ENCODE results near the gene USP15. TPM values are rescaled to one million over a fixed set of nuclear protein-coding genes. Genes with fewer than 3 reads are reported as not detected.

The USP15 gene
- total and polyA plus RNA-seq, 2 donors (not counting 1 experiment from before 2014, with no cell fraction given) = 116 to 182 TPM

DNA sequence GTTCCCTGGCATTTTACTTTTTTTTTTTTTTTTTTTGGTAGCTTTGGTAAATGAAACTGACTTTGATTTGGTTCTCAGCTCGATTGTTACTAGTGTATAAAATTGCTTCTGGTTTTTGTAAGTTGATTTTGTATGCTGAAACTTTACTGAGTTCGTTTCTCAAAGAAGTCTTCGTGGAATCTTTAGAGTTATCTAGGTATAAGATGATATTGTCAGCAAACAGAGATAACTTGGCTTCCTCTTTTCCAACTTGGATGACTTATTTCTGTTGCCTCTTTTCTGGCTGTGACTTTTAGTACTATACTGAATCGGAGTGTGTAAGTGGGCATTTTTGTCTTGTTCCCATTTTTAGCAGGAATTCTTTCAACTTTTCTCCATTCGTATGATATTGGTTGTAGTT, 28.1 kb downstream of the USP15 start:
- Histone ChIP-seq H3K9ac (ENCODE audit: low read length) (no peak overlapping the region), H3K27me3 (replicated peaks in 1 of 4; ENCODE audit: control extremely low read depth in 1 of 4, control insufficient read depth in 3 of 4, insufficient read depth in 4 of 4, low read length in 3 of 4) (no peaks in the 10 kb centered on the region), H3K4me3 (ENCODE audit: control extremely low read depth in 1 of 5, extremely low read depth in 1 of 5, insufficient read depth in 1 of 5, low read depth in 2 of 5, low read length in 4 of 5) (no peak overlapping the region), H3K27ac (ENCODE audit: low read length in 2 of 2) (no peak overlapping the region), H2AFZ (ENCODE audit: insufficient read depth, low read depth, low read length, poor library complexity, severe bottlenecking) (no peak overlapping the region), H3K36me3 (replicated peaks in 1 of 2; ENCODE audit: control extremely low read depth in 1 of 2, control insufficient read depth in 1 of 2, extremely low read depth in 1 of 2, insufficient read depth in 2 of 2, low read length in 1 of 2) (peaks cover 2 to 13% of the 10 kb centered on the region in 2 experiments), H3K79me2 (ENCODE audit: control insufficient read depth, insufficient read depth, low read length) (peaks cover 100% of the 10 kb centered on the region), H3K9me3 (ENCODE audit: control extremely low read depth in 1 of 3, control insufficient read depth in 2 of 3, insufficient read depth in 1 of 3, low read length in 2 of 3) (peaks cover 4 to 16% (median 8%) of the 10 kb centered on the region in 3 donors), H3K4me2 (replicated peaks; ENCODE audit: low read depth, low read length, poor library complexity, severe bottlenecking) (no peak overlapping the region), H3K4me1 (ENCODE audit: control insufficient read depth in 2 of 2, insufficient read depth in 2 of 2, low read length in 2 of 2) (peaks cover 13 to 18% of the 10 kb centered on the region in 2 donors), H4K20me1 (ENCODE audit: control insufficient read depth, insufficient read depth, low read length, poor library complexity, severe bottlenecking) (peaks cover 89% of the 10 kb centered on the region)
- H3K27ac Mint-ChIP-seq = no peak overlapping the region
- H3K9me3 Mint-ChIP-seq (ENCODE audit: insufficient read depth) = peaks cover 19% of the 10 kb centered on the region
- DNase-seq (no peak), ATAC-seq (ENCODE audit: low read depth) (no peak)
- POLR2A ChIA-PET = no interaction called here
- H3K27me3 Mint-ChIP-seq = no peaks in the 10 kb centered on the region
- H3K4me3 Mint-ChIP-seq = no peak overlapping the region
- no CpG with 5 or more reads among the region's 5 CpGs for WGBS (ENCODE audit: insufficient coverage)
- peaks cover 70% of the 10 kb centered on the region for H3K4me1 Mint-ChIP-seq
- TF ChIP-seq, protein P1, sequence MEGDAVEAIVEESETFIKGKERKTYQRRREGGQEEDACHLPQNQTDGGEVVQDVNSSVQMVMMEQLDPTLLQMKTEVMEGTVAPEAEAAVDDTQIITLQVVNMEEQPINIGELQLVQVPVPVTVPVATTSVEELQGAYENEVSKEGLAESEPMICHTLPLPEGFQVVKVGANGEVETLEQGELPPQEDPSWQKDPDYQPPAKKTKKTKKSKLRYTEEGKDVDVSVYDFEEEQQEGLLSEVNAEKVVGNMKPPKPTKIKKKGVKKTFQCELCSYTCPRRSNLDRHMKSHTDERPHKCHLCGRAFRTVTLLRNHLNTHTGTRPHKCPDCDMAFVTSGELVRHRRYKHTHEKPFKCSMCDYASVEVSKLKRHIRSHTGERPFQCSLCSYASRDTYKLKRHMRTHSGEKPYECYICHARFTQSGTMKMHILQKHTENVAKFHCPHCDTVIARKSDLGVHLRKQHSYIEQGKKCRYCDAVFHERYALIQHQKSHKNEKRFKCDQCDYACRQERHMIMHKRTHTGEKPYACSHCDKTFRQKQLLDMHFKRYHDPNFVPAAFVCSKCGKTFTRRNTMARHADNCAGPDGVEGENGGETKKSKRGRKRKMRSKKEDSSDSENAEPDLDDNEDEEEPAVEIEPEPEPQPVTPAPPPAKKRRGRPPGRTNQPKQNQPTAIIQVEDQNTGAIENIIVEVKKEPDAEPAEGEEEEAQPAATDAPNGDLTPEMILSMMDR (IDR thresholded peaks at IDR 0.05) = no peak
- TF ChIP-seq EZH2 (IDR thresholded peaks at IDR 0.05; ENCODE audit: borderline replicate concordance, insufficient read depth, low read depth, low read length, poor library complexity, severe bottlenecking) = no peak
- intact Hi-C loops (cut with micrococcal nuclease) = no loop called here
- CTCF ChIA-PET = no interaction called here

DNA sequence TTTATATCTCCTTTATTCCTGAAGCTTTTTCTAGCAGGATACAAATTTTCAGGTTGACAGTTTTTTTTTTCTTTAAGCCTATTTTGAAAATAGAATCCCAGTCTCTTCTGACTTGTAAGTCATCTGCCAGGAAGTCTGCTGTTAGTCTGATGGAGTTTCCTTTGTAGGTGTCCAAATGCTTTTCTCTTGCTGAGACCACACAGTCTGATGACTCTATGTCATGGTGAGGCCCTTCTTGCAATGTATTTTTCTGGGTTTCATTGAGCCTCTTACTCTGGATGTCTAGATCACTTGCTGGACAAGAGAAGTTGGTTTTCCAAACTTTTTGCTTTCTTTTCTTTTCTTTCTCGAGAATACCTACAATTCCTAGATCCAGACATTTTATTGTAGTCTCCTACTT, 30.6 kb downstream of the USP15 start:
- ChIA-PET POLR2A (no interaction called here), CTCF (no interaction called here)
- Histone ChIP-seq H3K9ac (ENCODE audit: low read length) (no peak overlapping the region), H3K4me1 (ENCODE audit: control insufficient read depth in 2 of 2, insufficient read depth in 2 of 2, low read length in 2 of 2) (peaks cover 13 to 18% of the 10 kb centered on the region in 2 donors), H3K4me2 (replicated peaks; ENCODE audit: low read depth, low read length, poor library complexity, severe bottlenecking) (no peak overlapping the region), H3K27me3 (replicated peaks in 1 of 4; ENCODE audit: control extremely low read depth in 1 of 4, control insufficient read depth in 3 of 4, insufficient read depth in 4 of 4, low read length in 3 of 4) (no peaks in the 10 kb centered on the region), H3K79me2 (ENCODE audit: control insufficient read depth, insufficient read depth, low read length) (peaks cover 94% of the 10 kb centered on the region), H3K9me3 (ENCODE audit: control extremely low read depth in 1 of 3, control insufficient read depth in 2 of 3, insufficient read depth in 1 of 3, low read length in 2 of 3) (peaks cover 1 to 16% (median 8%) of the 10 kb centered on the region in 3 donors), H2AFZ (ENCODE audit: insufficient read depth, low read depth, low read length, poor library complexity, severe bottlenecking) (no peak overlapping the region), H3K4me3 (ENCODE audit: control extremely low read depth in 1 of 5, extremely low read depth in 1 of 5, insufficient read depth in 1 of 5, low read depth in 2 of 5, low read length in 4 of 5) (no peak overlapping the region), H4K20me1 (ENCODE audit: control insufficient read depth, insufficient read depth, low read length, poor library complexity, severe bottlenecking) (peaks cover 80% of the 10 kb centered on the region), H3K36me3 (replicated peaks in 1 of 2; ENCODE audit: control extremely low read depth in 1 of 2, control insufficient read depth in 1 of 2, extremely low read depth in 1 of 2, insufficient read depth in 2 of 2, low read length in 1 of 2) (peaks cover 5 to 20% of the 10 kb centered on the region in 2 experiments), H3K27ac (ENCODE audit: low read length in 2 of 2) (no peak overlapping the region)
- no peak for ATAC-seq (ENCODE audit: low read depth)
- Mint-ChIP-seq H3K4me1 (peaks cover 58% of the 10 kb centered on the region), H3K27me3 (no peaks in the 10 kb centered on the region), H3K9me3 (ENCODE audit: insufficient read depth) (peaks cover 14% of the 10 kb centered on the region), H3K4me3 (no peak overlapping the region), H3K27ac (no peak overlapping the region)
- intact Hi-C loops (cut with micrococcal nuclease) = no loop called here
- no CpG with 5 or more reads among the region's 1 CpG for WGBS (ENCODE audit: insufficient coverage)
- DNase-seq = no peak
- TF ChIP-seq, protein P1 (IDR thresholded peaks at IDR 0.05) = no peak
- no peak for TF ChIP-seq EZH2 (IDR thresholded peaks at IDR 0.05; ENCODE audit: borderline replicate concordance, insufficient read depth, low read depth, low read length, poor library complexity, severe bottlenecking)
